Amniotic stem cell (primary cell): Measurements from ENCODE around the gene CPN1.
"Not testable (repeated sequence)": the region's sequence is repeated elsewhere in the genome, so short reads cannot be mapped to it uniquely, and the experiment has no call there.

Source experiments
- DNase-seq: peaks from one replicate; lab custom pipeline; 2025; lab: John Stamatoyannopoulos, UW

Gene CPN1

GRCh38 chr10:100021322-100021721 is 60.3 kb downstream of the CPN1 start:
- DNase-seq, result no peak

GRCh38 chr10:100020886-100021253 is 60.8 kb downstream of the CPN1 start:
- no peak for DNase-seq

- no peak for DNase-seq
Observed at GRCh38 chr10:100020142-100020885, 61.4 kb downstream of the CPN1 start.

- no peak for DNase-seq
Observed at GRCh38 chr10:100019787-100020141, 61.9 kb downstream of the CPN1 start.

- no peak for DNase-seq
Observed at GRCh38 chr10:100014071-100014762, 67.5 kb downstream of the CPN1 start.

GRCh38 chr10:100013621-100014020 is 68.0 kb downstream of the CPN1 start:
- DNase-seq, result no peak

GRCh38 chr10:100011906-100012305 is 69.8 kb downstream of the CPN1 start:
- DNase-seq, result not testable (repeated sequence)

- peak; percentile 38 for DNase-seq
Observed at GRCh38 chr10:100009793-100010676, 71.6 kb downstream of the CPN1 start, which contains the start of gene DNMBP. TSS of gene DNMBP (minus strand) at chr10:100009947. CDS start at chr10:99972124, 37,823 bp downstream.

GRCh38 chr10:100009283-100009792 is 72.3 kb downstream of the CPN1 start:
- no peak for DNase-seq

- DNase-seq, result no peak
Observed at GRCh38 chr10:100008708-100009282, 72.9 kb downstream of the CPN1 start.

- DNase-seq, result no peak
Observed at GRCh38 chr10:100008142-100008522, 73.5 kb downstream of the CPN1 start.

GRCh38 chr10:100007231-100008141 is 74.2 kb downstream of the CPN1 start:
- DNase-seq, result no peak

GRCh38 chr10:100006243-100006886 is 75.3 kb downstream of the CPN1 start:
- peak; percentile 90 for DNase-seq

GRCh38 chr10:100004805-100005510 is 76.7 kb downstream of the CPN1 start:
- no peak for DNase-seq

GRCh38 chr10:100000109-100000644 is 81.5 kb downstream of the CPN1 start:
- no peak for DNase-seq

- no peak for DNase-seq
Observed at GRCh38 chr10:99999319-100000108, 82.2 kb downstream of the CPN1 start.

GRCh38 chr10:99998889-99999288 is 82.8 kb downstream of the CPN1 start:
- DNase-seq, result no peak
